ENCODE measurements around the gene CMTM4. TPM values are rescaled to one million over a fixed set of nuclear protein-coding genes. Genes with fewer than 3 reads are reported as not detected.

CMTM4 gene
- total and polyA plus RNA-seq, 11 donors: 4.5 to 22.5 (median 12.2) TPM

GRCh38 chr16:66647866-66648265 is 48.7 kb downstream of the CMTM4 start:
- intact Hi-C loops (cut with DNase I): no loop called here
- H3K27ac ChIP-seq: no peak overlapping the region
- H3K4me3 ChIP-seq: no peak overlapping the region
- no peak for ATAC-seq
- TF ChIP-seq CTCF (IDR thresholded peaks at IDR 0.05): no peak
- TF ChIP-seq POLR2A (IDR thresholded peaks at IDR 0.05): no peak
- no peak for DNase-seq
- no peaks in the 10 kb centered on the region for H3K27me3 ChIP-seq
- H3K9me3 ChIP-seq: no peaks in the 10 kb centered on the region
- H3K36me3 ChIP-seq: no peaks in the 10 kb centered on the region
- WGBS, 4 donors: 94 to 100% (median 98%) methylated on average over 1 of the region's 1 CpG
- peaks cover 0 to 22% (median 7%) of the 10 kb centered on the region in 12 donors for H3K4me1 ChIP-seq

- no peak for ATAC-seq
- Histone ChIP-seq H3K27me3 (no peaks in the 10 kb centered on the region), H3K36me3 (no peaks in the 10 kb centered on the region), H3K4me3 (no peak overlapping the region), H3K4me1 (no peaks in the 10 kb centered on the region), H3K9me3 (no peaks in the 10 kb centered on the region), H3K27ac (no peak overlapping the region)
- 96 to 98% (median 96%) methylated on average over 1 of the region's 1 CpG for WGBS, 4 donors
- no peak for DNase-seq
- intact Hi-C loops (cut with DNase I): no loop called here
- TF ChIP-seq CTCF (IDR thresholded peaks at IDR 0.05): no peak
- TF ChIP-seq POLR2A (IDR thresholded peaks at IDR 0.05): no peak
Observed at GRCh38 chr16:66641387-66641786, 55.2 kb downstream of the CMTM4 start.

- no peaks in the 10 kb centered on the region for H3K36me3 ChIP-seq
- TF ChIP-seq CTCF (IDR thresholded peaks at IDR 0.05) (no peak), POLR2A (IDR thresholded peaks at IDR 0.05) (no peak)
- H3K27ac ChIP-seq: no peak overlapping the region
- no peaks in the 10 kb centered on the region for H3K4me1 ChIP-seq
- H3K27me3 ChIP-seq: no peaks in the 10 kb centered on the region
- H3K4me3 ChIP-seq: no peak overlapping the region
- no peaks in the 10 kb centered on the region for H3K9me3 ChIP-seq
- DNase-seq: peak in 1 of 5 donors; percentile 2
- intact Hi-C loops (cut with DNase I): no loop called here
- WGBS, 4 donors: 97 to 99% (median 97%) methylated on average over 3 of the region's 3 CpGs
- no peak for ATAC-seq
Observed at GRCh38 chr16:66640724-66641314, 55.7 kb downstream of the CMTM4 start.

GRCh38 chr16:66639091-66639885 is 57.3 kb downstream of the CMTM4 start:
- Histone ChIP-seq H3K36me3 (no peaks in the 10 kb centered on the region), H3K27me3 (no peaks in the 10 kb centered on the region), H3K9me3 (no peaks in the 10 kb centered on the region), H3K4me3 (no peak overlapping the region), H3K27ac (no peak overlapping the region), H3K4me1 (no peaks in the 10 kb centered on the region)
- ATAC-seq: no peak
- intact Hi-C loops (cut with DNase I): no loop called here
- WGBS, 4 donors: 90 to 95% (median 92%) methylated on average over 6 of the region's 6 CpGs
- TF ChIP-seq CTCF (IDR thresholded peaks at IDR 0.05): no peak
- no peak for TF ChIP-seq POLR2A (IDR thresholded peaks at IDR 0.05)
- DNase-seq: peak in 1 of 5 donors; percentile 4
